ENCODE measurements around the gene ZNF888. TPM values are rescaled to one million over a fixed set of nuclear protein-coding genes. Genes with fewer than 3 reads are reported as not detected.
"Not testable (repeated sequence)": the region's sequence is repeated elsewhere in the genome, so short reads cannot be mapped to it uniquely, and the experiment has no call there.

The ZNF888 gene
- total RNA-seq, 1 donor from 2014 or later: 4.7 TPM

- DNase-seq (ENCODE audit: low read depth in 2 of 2): no peak
Measured at GRCh38 chr19:52880895-52881389, 42.3 kb downstream of the ZNF888 start.

DNA sequence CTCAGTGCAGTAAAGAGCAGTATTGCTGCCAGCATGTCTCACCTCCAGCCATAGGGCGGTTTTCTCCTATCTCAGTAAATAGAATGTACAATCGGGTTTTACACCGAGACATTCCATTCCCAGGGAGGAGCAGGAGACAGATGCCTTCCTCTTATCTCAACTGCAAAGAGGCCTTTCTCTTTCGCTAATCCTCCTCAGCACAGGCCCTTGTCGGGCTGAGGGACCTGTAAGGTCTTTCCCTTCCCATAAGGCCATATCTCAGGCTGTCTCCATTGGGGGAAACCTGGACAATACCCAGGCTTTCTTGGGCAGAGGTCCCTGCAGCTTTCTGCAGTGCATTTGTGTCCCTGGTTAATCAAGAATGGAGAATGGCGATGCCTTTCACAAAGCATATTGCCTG is 50.2 kb downstream of the ZNF888 start:
- DNase-seq (ENCODE audit: low read depth in 2 of 2): not testable (repeated sequence)

GRCh38 chr19:52871466-52871865 is 51.8 kb downstream of the ZNF888 start:
- no peak for DNase-seq (ENCODE audit: low read depth in 2 of 2)

DNA sequence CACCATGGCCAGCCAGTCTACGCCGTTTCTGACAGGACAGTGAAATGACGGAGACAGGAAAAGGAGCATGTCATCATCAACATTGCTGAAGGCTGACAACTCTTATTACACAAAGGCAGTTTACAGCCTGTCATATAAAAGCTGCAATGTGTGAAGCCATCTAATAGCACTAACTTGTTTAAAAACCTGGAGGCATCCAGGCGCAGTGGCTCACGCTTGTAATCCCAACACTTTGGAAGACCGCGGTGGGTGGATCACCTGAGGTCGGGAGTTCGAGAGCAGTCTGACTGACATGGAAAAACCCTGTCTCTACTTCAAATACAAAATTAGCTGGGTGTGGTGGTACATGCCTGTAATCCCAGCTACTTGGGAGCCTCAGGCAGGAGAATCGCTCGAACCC is 55.2 kb downstream of the ZNF888 start:
- DNase-seq (ENCODE audit: low read depth in 2 of 2): not testable (repeated sequence)

GRCh38 chr19:52857378-52858191 is 65.6 kb downstream of the ZNF888 start, which contains the start of gene ZNF468:
Gene ZNF468, minus strand, starts transcription at chr19:52857619. Its CDS starts 3,347 bp downstream, at chr19:52854272.
- DNase-seq (ENCODE audit: low read depth in 2 of 2): peak; percentile 14 to 45

GRCh38 chr19:52856540-52857377 is 66.5 kb downstream of the ZNF888 start:
- DNase-seq (ENCODE audit: low read depth in 2 of 2): not testable (repeated sequence)

Other genes starting within 250 kb of the ZNF888 start
- gene ZNF611, start 188.4 kb downstream of the ZNF888 start, total RNA-seq: 5.4 and 5.8 TPM in 2 replicates
- gene ZNF600, start 136.6 kb downstream of the ZNF888 start, total RNA-seq: 3.3 and 3.9 TPM in 2 replicates
- gene ZNF28, start 101.8 kb downstream of the ZNF888 start, total RNA-seq: 13.7 and 14.0 TPM in 2 replicates
- gene ZNF468, start 65.8 kb downstream of the ZNF888 start, total RNA-seq: 14.8 and 17.4 TPM in 2 replicates
- gene ZNF320, start 25.8 kb downstream of the ZNF888 start, total RNA-seq: 7.7 and 8.7 TPM in 2 replicates
- gene ZNF816, start 39.5 kb upstream of the ZNF888 start, total RNA-seq: 6.9 and 8.3 TPM in 2 replicates
- not detected in 2 replicates for gene ERVV-1, start 90.5 kb upstream of the ZNF888 start, total RNA-seq
- not detected in 2 replicates for gene ERVV-2, start 121.3 kb upstream of the ZNF888 start, total RNA-seq
- gene ZNF160, start 180.0 kb upstream of the ZNF888 start, total RNA-seq: 11.3 and 18.3 TPM in 2 replicates
- gene ZNF415, start 209.5 kb upstream of the ZNF888 start, total RNA-seq: 1.2 and 1.8 TPM in 2 replicates
- gene ZNF347, start 235.6 kb upstream of the ZNF888 start, total RNA-seq: 4.0 and 4.9 TPM in 2 replicates

Data from dermis microvascular lymphatic vessel endothelial cell (primary cell).